ENCODE results near the gene CNPPD1. TPM values are rescaled to one million over a fixed set of nuclear protein-coding genes. Genes with fewer than 3 reads are reported as not detected.

CNPPD1 gene
- total and polyA plus RNA-seq, 2 of the 8 experiments (the other 6 are each of a cell fraction or from before 2014, with no cell fraction given): 32.9 to 35.9 TPM

DNA sequence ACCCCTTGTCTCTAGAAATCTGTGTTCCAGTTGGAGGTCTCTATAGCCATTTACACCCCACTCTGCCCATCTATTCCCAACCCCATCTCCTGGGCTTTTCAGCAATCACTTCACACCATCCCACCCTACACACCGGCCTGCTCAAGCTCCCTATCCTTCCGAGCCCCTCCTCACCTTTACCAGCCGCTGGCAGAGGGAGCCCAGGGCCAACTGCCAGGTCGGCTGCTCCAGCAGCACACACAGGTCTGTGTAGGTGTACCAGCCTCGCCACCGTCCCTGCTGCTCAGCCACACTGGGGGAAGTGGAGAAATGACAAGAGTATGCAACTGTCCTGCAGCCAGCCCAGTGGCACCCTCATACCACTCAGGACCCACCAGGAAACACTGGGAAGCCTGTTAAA is 3.5 kb downstream of the CNPPD1 start:
- no peak overlapping the region for H3K4me2 ChIP-seq (ENCODE audit: insufficient read depth in 1 of 2, low read depth in 2 of 2, low read length in 2 of 2)
- no peak overlapping the region for H3K9ac ChIP-seq (replicated peaks in 1 of 4; ENCODE audit: extremely low read depth in 1 of 4, low read depth in 3 of 4, low read length in 3 of 4)
- ChIA-PET POLR2A (ENCODE audit: partially characterized antibody) (interaction anchor here (2.5 kb wide), 1 partner anchor 44 kb away, joined by 6 read pairs; no protein-coding TSS in a partner anchor), CTCF (ENCODE audit: partially characterized antibody) (interaction anchor here (0.8 to 8.3 kb wide), 10 partner anchors 10 to 231 kb away, joined by 3 to 71 read pairs (median 4); partner anchors contain the start of genes GLB1L, NHEJ1 and STK16)
- H3K14ac ChIP-seq (ENCODE audit: insufficient read length): no peak overlapping the region
- FAIRE-seq (no peak), DNase-seq (ENCODE audit: low read depth in 1 of 2, low spot score in 2 of 2) (no peak)
- no peak overlapping the region for H2AFZ ChIP-seq (ENCODE audit: low read length)
- no peak overlapping the region for H3K18ac ChIP-seq (ENCODE audit: extremely low read depth, low read length)
- no peak overlapping the region for H3K23ac ChIP-seq (ENCODE audit: insufficient read length)
- no peak overlapping the region for H3K4me3 ChIP-seq (ENCODE audit: extremely low read depth in 1 of 4, insufficient read depth in 2 of 4, low read depth in 3 of 4, low read length in 4 of 4)
- H2BK12ac ChIP-seq (ENCODE audit: low read depth, low read length): no peak overlapping the region
- no peak overlapping the region for H2AK5ac ChIP-seq (ENCODE audit: low read depth, low read length)
- H3K4me1 ChIP-seq (replicated peaks in 1 of 4; ENCODE audit: control insufficient read depth in 3 of 4, insufficient read depth in 4 of 4, low read length in 3 of 4): peaks cover 0 to 7% (median 2%) of the 10 kb centered on the region in 4 experiments; a peak in 2 of 7 replicates
- no peak overlapping the region for H3K56ac ChIP-seq (replicated peaks; ENCODE audit: insufficient read length, low read depth, low read length)
- H3K9me3 ChIP-seq (ENCODE audit: insufficient read depth in 2 of 2, low read depth in 1 of 2, low read length in 1 of 2): no peaks in the 10 kb centered on the region
- H3K23me2 ChIP-seq (ENCODE audit: low read depth, low read length): peaks cover 8% of the 10 kb centered on the region; the same call in 1 of the 2 replicates
- WGBS, 2 experiments (ENCODE audit: extremely low coverage in 1 of 2, insufficient coverage in 1 of 2, insufficient read length in 1 of 2, insufficient replicate concordance in 2 of 2, low coverage in 1 of 2, low lambda C conversion rate in 2 of 2, missing lambda C conversion rate in 1 of 2): 95% methylated on average over 6 of the region's 6 CpGs; no CpG with 5 or more reads in 1 of the 2 experiments
- H2BK20ac ChIP-seq (ENCODE audit: low read length): no peak overlapping the region
- no peak overlapping the region for H3K4ac ChIP-seq (replicated peaks; ENCODE audit: insufficient read length, low read depth, low read length)
- no peaks in the 10 kb centered on the region for H3K27me3 ChIP-seq (replicated peaks in 1 of 4; ENCODE audit: control insufficient read depth in 3 of 4, extremely low read depth in 1 of 4, insufficient read depth in 3 of 4, low read length in 3 of 4)
- H4K5ac ChIP-seq (ENCODE audit: insufficient read length, low read depth, low read length): no peak overlapping the region
- no peaks in the 10 kb centered on the region for H3K79me1 ChIP-seq (ENCODE audit: low read depth, low read length)
- H3K27ac ChIP-seq (ENCODE audit: low read depth, low read length): no peak overlapping the region
- H4K20me1 ChIP-seq (replicated peaks in 1 of 2; ENCODE audit: control insufficient read depth in 1 of 2, insufficient read depth in 2 of 2, low read length in 2 of 2): peaks cover 0 to 1% of the 10 kb centered on the region in 2 experiments
- no peak overlapping the region for H4K8ac ChIP-seq (ENCODE audit: extremely low read depth, insufficient read depth, low read length)
- no peak overlapping the region for H4K91ac ChIP-seq (replicated peaks; ENCODE audit: insufficient read length, low read length)
- no peak overlapping the region for H2BK120ac ChIP-seq (replicated peaks; ENCODE audit: low read depth, low read length)
- H3K79me2 ChIP-seq (ENCODE audit: control insufficient read depth in 1 of 2, insufficient read depth in 2 of 2, low read length in 2 of 2): no peaks in the 10 kb centered on the region
- H2BK5ac ChIP-seq (ENCODE audit: low read depth, low read length): no peak overlapping the region
- H2BK15ac ChIP-seq (ENCODE audit: low read length): no peak overlapping the region
- H3K36me3 ChIP-seq (ENCODE audit: control insufficient read depth in 2 of 4, insufficient read depth in 4 of 4, low read length in 3 of 4): peaks cover 0 to 7% (median 3%) of the 10 kb centered on the region in 4 experiments; a peak in 2 of 8 replicates
- no peak for TF ChIP-seq RBBP5 (IDR thresholded peaks at IDR 0.05; ENCODE audit: borderline replicate concordance, low read depth, low read length)
- no peak for TF ChIP-seq RAD21 (IDR thresholded peaks at IDR 0.05 in 1 of 2, conservative IDR thresholded peaks at IDR 0.05 in 1 of 2; ENCODE audit: low read depth in 2 of 2, low read length in 2 of 2)
- no peak for TF ChIP-seq SAP30 (IDR thresholded peaks at IDR 0.05; ENCODE audit: insufficient read depth, insufficient replicate concordance, low read length)
- no peak for TF ChIP-seq MAFK (IDR thresholded peaks at IDR 0.05; ENCODE audit: low read depth, low read length)
- no peak for TF ChIP-seq BCL11A (IDR thresholded peaks at IDR 0.05; ENCODE audit: low read depth in 2 of 2, low read length in 2 of 2)
- no peak for TF ChIP-seq JUN (IDR thresholded peaks at IDR 0.05; ENCODE audit: low read depth, low read length)
- TF ChIP-seq TAF1 (IDR thresholded peaks at IDR 0.05; ENCODE audit: low read depth, low read length): no peak
- TF ChIP-seq TCF12 (IDR thresholded peaks at IDR 0.05; ENCODE audit: low read depth, low read length): no peak
- no peak for TF ChIP-seq CREB1 (IDR thresholded peaks at IDR 0.05)
- no peak for TF ChIP-seq SP2 (IDR thresholded peaks at IDR 0.05; ENCODE audit: low read length)
- TF ChIP-seq SP1 (IDR thresholded peaks at IDR 0.05; ENCODE audit: low read depth, low read length): no peak
- TF ChIP-seq ASH2L (IDR thresholded peaks at IDR 0.05; ENCODE audit: low read length): no peak
- TF ChIP-seq, protein P1, sequence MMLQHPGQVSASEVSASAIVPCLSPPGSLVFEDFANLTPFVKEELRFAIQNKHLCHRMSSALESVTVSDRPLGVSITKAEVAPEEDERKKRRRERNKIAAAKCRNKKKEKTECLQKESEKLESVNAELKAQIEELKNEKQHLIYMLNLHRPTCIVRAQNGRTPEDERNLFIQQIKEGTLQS (IDR thresholded peaks at IDR 0.05; ENCODE audit: insufficient read depth, low read depth, low read length): no peak
- no peak for TF ChIP-seq RFX5 (IDR thresholded peaks at IDR 0.05; ENCODE audit: borderline replicate concordance, low read depth, low read length)

Measured in H1 (cell line).